Measurements from ENCODE around the gene DCAF7. TPM values are rescaled to one million over a fixed set of nuclear protein-coding genes. Genes with fewer than 3 reads are reported as not detected.

The DCAF7 gene
- total and polyA plus RNA-seq, 2 of the 4 experiments (the other 2 are of a cell fraction), result 40.9 to 52.8 TPM

- Histone ChIP-seq H3K9me1 (ENCODE audit: insufficient read depth, low read length) (peaks cover 11% of the 10 kb centered on the region; the same call in 1 of the 2 replicates), H4K8ac (ENCODE audit: low read depth in 2 of 2, low read length in 2 of 2) (no peak overlapping the region), H3K36me3 (ENCODE audit: control insufficient read depth, insufficient read depth, low read length) (peaks cover 6% of the 10 kb centered on the region), H3K9ac (ENCODE audit: low read depth, low read length) (no peak overlapping the region), H3K18ac (ENCODE audit: low read depth, low read length) (no peak overlapping the region), H3K79me1 (ENCODE audit: low read depth in 1 of 2, low read length in 2 of 2) (peaks cover 0 to 6% of the 10 kb centered on the region in 2 experiments; a peak in 2 of 4 replicates), H3K4me3 (ENCODE audit: insufficient read depth, low read depth, low read length) (no peak overlapping the region), H2BK20ac (ENCODE audit: low read depth, low read length) (no peak overlapping the region), H2BK5ac (ENCODE audit: low read depth, low read length, poor library complexity, severe bottlenecking) (no peak overlapping the region), H3K9me3 (ENCODE audit: control insufficient read depth, insufficient read depth, low read length) (no peaks in the 10 kb centered on the region), H3K4me2 (ENCODE audit: low read depth, low read length) (no peak overlapping the region), H2AK5ac (ENCODE audit: low read depth, low read length) (no peak overlapping the region), H4K5ac (ENCODE audit: low read depth, low read length) (no peak overlapping the region), H3K14ac (replicated peaks; ENCODE audit: low read depth, low read length) (no peak overlapping the region), H2BK120ac (ENCODE audit: low read depth, low read length) (no peak overlapping the region), H2AFZ (replicated peaks; ENCODE audit: low read length, poor library complexity) (no peak overlapping the region), H3K56ac (ENCODE audit: extremely low read depth, insufficient read depth, low read length) (no peak overlapping the region), H2BK15ac (ENCODE audit: low read depth, low read length) (no peak overlapping the region), H3K4me1 (ENCODE audit: control insufficient read depth, insufficient read depth, low read length) (peaks cover 2% of the 10 kb centered on the region; the same call in 1 of the 2 replicates), H3K23ac (ENCODE audit: low read depth, low read length) (no peak overlapping the region), H2AK9ac (replicated peaks; ENCODE audit: low read depth, low read length, poor library complexity) (no peak overlapping the region), H4K91ac (ENCODE audit: insufficient read depth, low read depth, low read length) (no peak overlapping the region), H3K4ac (ENCODE audit: low read depth, low read length) (no peak overlapping the region), H3K27me3 (ENCODE audit: control insufficient read depth, insufficient read depth, low read length) (no peaks in the 10 kb centered on the region), H4K20me1 (ENCODE audit: insufficient read depth, low read length) (0 out of 2 replicates have a peak, but pooled peaks cover 3% of the 10 kb centered on the region), H3K27ac (ENCODE audit: insufficient read depth, low read length) (no peak overlapping the region)
- ATAC-seq (ENCODE audit: low read depth) (no peak), DNase-seq (no peak)
- no TSS peak for BruUV-seq (replicated peaks)
- CTCF ChIA-PET, result no interaction called here
- POLR2A ChIA-PET (ENCODE audit: unreplicated experiment), result no interaction called here
- WGBS, 2 experiments (ENCODE audit: extremely low coverage in 2 of 2, insufficient read length in 1 of 2), result 100% methylated on average over 2 of the region's 4 CpGs; no CpG with 5 or more reads in 1 of the 2 experiments
- dilution Hi-C loops (cut with HindIII; ENCODE audit: low sequenced_read_pairs, unreplicated experiment), result no loop called here
- intact Hi-C loops (cut with micrococcal nuclease), result no loop called here
- in situ Hi-C loops (cut with MboI; ENCODE audit: low sequenced_read_pairs), result no loop called here
- TF ChIP-seq MXI1 (IDR thresholded peaks at IDR 0.05; ENCODE audit: borderline replicate concordance, low read depth, low read length) (no peak), CEBPB (IDR thresholded peaks at IDR 0.05; ENCODE audit: low read depth, low read length) (no peak), NFE2L2 (IDR thresholded peaks at IDR 0.05; ENCODE audit: low read depth, low read length) (no peak), RCOR1 (IDR thresholded peaks at IDR 0.05; ENCODE audit: insufficient replicate concordance, low read length) (no peak), POLR2A (IDR thresholded peaks at IDR 0.05; ENCODE audit: low read depth, low read length) (no peak), BHLHE40 (IDR thresholded peaks at IDR 0.05; ENCODE audit: low read depth, low read length) (no peak), MAFK (IDR thresholded peaks at IDR 0.05; ENCODE audit: low read depth, low read length) (no peak), CHD1 (IDR thresholded peaks at IDR 0.05; ENCODE audit: low read depth, low read length) (no peak), FOS (IDR thresholded peaks at IDR 0.05; ENCODE audit: low read depth, low read length) (no peak), CTCF (conservative IDR thresholded peaks at IDR 0.05; ENCODE audit: low read depth, low read length) (no peak)
Measured at GRCh38 chr17:63640038-63640437, 89.8 kb downstream of the DCAF7 start.

Data from IMR-90 (cell line).